GM06990 (cell line): ENCODE results near the gene PGF.

Experiments used
- DNase-seq: peaks from one replicate; pipeline ENCODE4 v3.0.0-alpha.2; 2011; ENCODE audit not compliant: insufficient read length; ENCODE audit errors: extremely low read depth
- H3K27me3 ChIP-seq: replicated peaks from 2 replicates; pipeline ENCODE4 v1.6.0; 2011; ENCODE audit warnings: low read length; ENCODE audit not compliant: control insufficient read depth, insufficient read depth
- H3K36me3 ChIP-seq: 2 replicates; pipeline ENCODE4 v1.5.1; 2011; ENCODE audit warnings: low read length; ENCODE audit not compliant: control insufficient read depth, insufficient read depth
- H3K4me3 ChIP-seq: replicated peaks from 2 replicates; pipeline ENCODE4 v1.5.1; 2011; ENCODE audit warnings: low read depth, mild to moderate bottlenecking, control low read depth, low read length
- CTCF ChIP-seq: IDR thresholded peaks from 2 replicates; pipeline ENCODE4 v1.5.1; 2011; ENCODE audit warnings: low read length, control low read depth, mild to moderate bottlenecking, inconsistent platforms; ENCODE audit not compliant: insufficient read depth, poor library complexity, severe bottlenecking

The PGF gene

DNA sequence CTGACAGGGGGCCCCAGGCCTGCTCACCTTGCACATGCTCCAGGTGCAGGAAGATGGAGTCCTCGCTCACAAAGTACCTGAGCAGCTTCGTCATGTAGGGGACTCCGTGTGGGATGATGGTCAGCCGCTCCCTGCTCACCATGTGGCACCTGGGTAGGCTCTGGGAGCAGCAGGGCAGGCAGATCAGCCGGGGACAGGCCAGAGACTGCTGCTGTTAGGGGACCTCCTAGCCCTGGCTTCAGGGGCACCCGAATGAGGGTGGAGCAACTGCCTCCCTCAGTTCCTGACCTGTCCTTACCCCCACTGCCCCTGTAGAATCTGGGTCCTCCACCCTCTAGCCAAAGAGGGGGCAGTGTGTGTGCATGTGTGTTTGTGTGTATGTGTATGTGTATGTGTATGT is 44.2 kb downstream of the PGF start:
- H3K27me3 ChIP-seq, result no peaks in the 10 kb centered on the region
- H3K4me3 ChIP-seq, result no peak overlapping the region
- peaks cover 5% of the 10 kb centered on the region for H3K36me3 ChIP-seq
- no peak for DNase-seq
- no peak for TF ChIP-seq CTCF

DNA sequence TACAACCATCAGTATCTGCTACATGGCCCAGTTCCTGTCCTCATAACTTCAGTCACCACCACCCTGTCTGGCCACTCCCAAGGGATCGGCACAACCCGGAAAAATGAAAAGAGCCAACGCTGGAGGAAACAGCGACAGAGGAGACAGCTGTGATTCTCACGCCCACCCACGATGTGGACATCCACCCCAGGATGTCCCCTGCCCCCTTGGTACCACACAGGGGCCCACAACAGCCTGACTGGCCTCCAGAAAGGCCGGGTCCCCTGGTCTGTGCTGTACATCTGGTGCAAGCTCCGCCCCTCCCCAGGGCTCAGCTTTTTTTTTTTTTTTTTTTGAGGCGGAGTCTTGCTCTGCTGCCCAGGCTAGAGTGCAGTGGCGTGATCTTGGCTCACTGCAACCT is 44.8 kb downstream of the PGF start:
- H3K4me3 ChIP-seq, result no peak overlapping the region
- no peak for DNase-seq
- TF ChIP-seq CTCF, result no peak

GRCh38 chr14:74909911-74910310 is 45.5 kb downstream of the PGF start:
- Histone ChIP-seq H3K27me3 (no peaks in the 10 kb centered on the region), H3K4me3 (no peak overlapping the region), H3K36me3 (peaks cover 8% of the 10 kb centered on the region)
- DNase-seq, result no peak
- no peak for TF ChIP-seq CTCF

More for the DNA sequence above, 44.8 kb downstream of the PGF start:
- peaks cover 7% of the 10 kb centered on the region for H3K36me3 ChIP-seq
- H3K27me3 ChIP-seq, result no peaks in the 10 kb centered on the region

DNA sequence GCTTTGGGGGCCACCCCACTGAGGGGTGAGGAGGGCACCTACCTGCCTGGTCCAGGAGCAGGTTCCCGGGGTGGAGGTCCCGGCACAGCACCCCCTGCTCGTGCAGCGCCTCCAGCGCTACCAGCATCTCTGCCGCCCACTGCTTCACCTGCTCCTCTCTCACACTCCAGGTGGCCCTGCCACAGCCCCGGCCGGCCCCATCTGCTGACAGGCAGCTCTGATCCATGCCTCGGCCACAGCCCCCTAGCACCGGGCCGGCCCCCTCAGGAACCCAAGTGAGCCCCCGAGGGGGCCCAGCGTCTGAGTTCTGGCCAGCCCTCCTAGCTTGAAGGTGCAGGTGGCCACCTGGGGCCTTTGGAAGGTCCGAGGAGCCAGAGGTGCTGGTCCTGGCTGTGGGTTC is 45.9 kb downstream of the PGF start:
- DNase-seq, result no peak
- TF ChIP-seq CTCF, result no peak
- H3K27me3 ChIP-seq, result no peaks in the 10 kb centered on the region

DNA sequence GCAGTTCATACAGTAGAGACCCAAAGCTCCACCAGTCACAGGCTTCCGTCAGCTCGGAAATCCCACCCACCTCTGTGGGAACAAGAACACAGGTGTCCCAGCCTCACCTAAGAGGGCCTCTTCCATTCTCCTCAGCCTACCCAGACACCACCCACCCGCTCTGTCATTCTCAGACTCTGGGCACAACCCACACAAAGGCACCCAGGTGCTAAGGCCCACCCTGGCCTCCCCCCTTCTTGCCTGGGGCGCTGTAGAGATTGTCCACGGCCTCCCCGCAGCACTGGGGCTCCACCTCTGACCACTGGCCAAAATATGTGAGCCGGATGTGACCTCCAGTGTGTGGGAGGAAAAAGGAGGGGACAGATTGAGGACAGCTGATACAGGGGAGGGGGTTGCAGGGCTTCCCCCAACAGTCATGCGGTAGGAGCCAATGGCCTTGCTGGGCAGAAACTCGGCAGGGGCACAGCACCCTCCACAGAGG is 46.5 kb downstream of the PGF start:
- peaks cover 9% of the 10 kb centered on the region for H3K36me3 ChIP-seq

More for the DNA sequence above, 45.9 kb downstream of the PGF start:
- Histone ChIP-seq H3K36me3 (peaks cover 9% of the 10 kb centered on the region), H3K4me3 (no peak overlapping the region)

More for the DNA sequence above, 46.5 kb downstream of the PGF start:
- no peak for DNase-seq
- TF ChIP-seq CTCF, result no peak
- Histone ChIP-seq H3K4me3 (no peak overlapping the region), H3K27me3 (no peaks in the 10 kb centered on the region)
